Memory B cell (primary cell): Measurements from ENCODE around the gene EXOC4.

Source experiments
- ATAC-seq: fragments of 150-1000 bp; cut with Tn5 transposase; 2 replicates; pipeline ENCODE4 v1.10.0; 2021; ENCODE audit warnings: low read depth, mild to moderate bottlenecking, moderate library complexity
- DNase-seq, 2 donors: peaks; one replicate each; pipeline ENCODE4 v3.0.0; 2022; ENCODE audit warnings: low spot score in 2 of 2
- H3K27ac Mint-ChIP-seq: one replicate; pipeline ENCODE4 v1.8.0; 2022; ENCODE audit warnings: mild to moderate bottlenecking, moderate library complexity, mixed read lengths
- H3K27me3 Mint-ChIP-seq: one replicate; pipeline ENCODE4 v1.8.0; 2022; ENCODE audit warnings: mixed read lengths
- H3K36me3 Mint-ChIP-seq: one replicate; pipeline ENCODE4 v1.8.0; 2022; ENCODE audit warnings: mild to moderate bottlenecking, mixed read lengths
- H3K4me1 Mint-ChIP-seq: one replicate; pipeline ENCODE4 v1.8.0; 2022; ENCODE audit warnings: mixed read lengths
- H3K4me3 Mint-ChIP-seq: one replicate; pipeline ENCODE4 v1.8.0; 2022; ENCODE audit warnings: mild to moderate bottlenecking, moderate library complexity, mixed read lengths
- H3K9me3 Mint-ChIP-seq: one replicate; pipeline ENCODE4 v1.8.0; 2022; ENCODE audit warnings: mixed read lengths

The EXOC4 gene

DNA sequence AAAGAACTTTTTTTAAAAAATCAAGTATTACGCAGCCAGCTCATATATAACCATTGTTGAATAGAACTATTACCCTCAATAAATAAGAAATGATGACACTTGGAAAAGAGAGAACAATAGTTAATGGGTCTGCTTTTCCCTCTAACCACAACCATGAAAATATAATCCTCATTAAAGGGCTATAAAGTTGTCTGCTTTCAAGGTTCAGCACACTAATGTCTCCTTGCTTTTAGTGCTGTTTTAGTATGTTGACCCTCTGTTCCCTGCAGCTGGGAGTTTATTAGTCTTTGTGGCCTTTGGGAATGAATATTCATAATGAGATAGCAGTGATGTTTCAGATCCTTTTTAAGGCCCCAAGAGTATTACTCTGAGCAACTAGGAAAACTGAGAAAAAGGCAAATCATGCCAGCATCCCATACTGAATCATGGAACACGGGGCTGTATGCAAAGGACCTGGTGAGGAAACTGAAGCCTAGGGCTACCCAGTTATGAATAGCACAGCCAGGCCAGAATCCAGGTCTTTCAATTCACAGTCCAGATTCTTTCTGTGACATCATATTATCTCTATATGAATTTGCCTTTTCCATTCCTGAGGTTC, 542.3 kb downstream of the EXOC4 start:
- Mint-ChIP-seq H3K4me1 (no peaks in the 10 kb centered on the region), H3K4me3 (no peak overlapping the region), H3K27ac (no peak overlapping the region), H3K9me3 (no peaks in the 10 kb centered on the region), H3K27me3 (no peaks in the 10 kb centered on the region), H3K36me3 (peaks cover 12% of the 10 kb centered on the region)
- ATAC-seq = no peak
- no peak for DNase-seq

DNA sequence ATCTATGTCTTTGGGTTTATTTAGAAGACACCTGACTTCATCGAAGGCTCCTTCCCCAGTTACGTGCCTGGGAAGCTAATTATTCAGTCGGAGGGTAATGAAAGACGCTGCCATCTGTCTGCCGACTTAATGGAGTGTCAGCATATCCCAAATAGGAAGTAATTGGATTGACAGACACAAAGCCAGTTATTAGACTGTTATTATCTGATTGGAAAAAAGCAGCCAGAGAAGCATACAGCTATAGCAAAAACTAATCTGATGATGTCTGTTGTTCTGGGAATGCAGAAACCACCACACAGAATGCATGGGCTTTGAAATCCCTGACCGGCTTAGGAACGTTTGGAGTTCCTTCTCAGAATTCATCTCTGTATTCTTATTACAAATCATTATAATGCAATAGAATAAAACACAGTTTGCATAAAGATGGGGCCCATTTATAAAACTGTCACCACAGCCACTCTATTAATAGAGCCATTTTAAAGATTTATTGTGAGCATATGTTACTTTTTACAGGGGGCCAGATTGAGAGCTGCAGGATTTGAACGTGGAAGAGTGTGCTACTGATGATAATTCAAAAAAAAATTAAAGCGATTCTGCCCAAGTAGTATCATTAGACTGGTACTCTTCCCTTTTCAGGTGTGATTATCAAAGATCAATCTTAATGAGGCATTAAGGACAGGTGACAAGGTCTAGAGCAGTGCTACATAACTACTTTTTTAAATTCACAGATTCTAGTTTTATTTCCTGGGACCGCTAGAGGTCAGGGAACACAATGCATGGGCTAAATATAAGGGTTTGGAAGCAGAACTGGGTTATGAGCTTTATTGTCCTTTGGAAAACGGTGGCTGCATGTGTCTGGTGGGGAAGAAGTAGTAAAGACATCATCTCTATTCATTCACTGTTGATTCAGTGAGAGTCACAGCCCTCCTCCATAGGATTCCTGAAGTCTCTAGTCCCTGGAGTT, 544.2 kb downstream of the EXOC4 start:
- Mint-ChIP-seq H3K4me1 (no peaks in the 10 kb centered on the region), H3K36me3 (peaks cover 11% of the 10 kb centered on the region)
- DNase-seq = no peak

DNA sequence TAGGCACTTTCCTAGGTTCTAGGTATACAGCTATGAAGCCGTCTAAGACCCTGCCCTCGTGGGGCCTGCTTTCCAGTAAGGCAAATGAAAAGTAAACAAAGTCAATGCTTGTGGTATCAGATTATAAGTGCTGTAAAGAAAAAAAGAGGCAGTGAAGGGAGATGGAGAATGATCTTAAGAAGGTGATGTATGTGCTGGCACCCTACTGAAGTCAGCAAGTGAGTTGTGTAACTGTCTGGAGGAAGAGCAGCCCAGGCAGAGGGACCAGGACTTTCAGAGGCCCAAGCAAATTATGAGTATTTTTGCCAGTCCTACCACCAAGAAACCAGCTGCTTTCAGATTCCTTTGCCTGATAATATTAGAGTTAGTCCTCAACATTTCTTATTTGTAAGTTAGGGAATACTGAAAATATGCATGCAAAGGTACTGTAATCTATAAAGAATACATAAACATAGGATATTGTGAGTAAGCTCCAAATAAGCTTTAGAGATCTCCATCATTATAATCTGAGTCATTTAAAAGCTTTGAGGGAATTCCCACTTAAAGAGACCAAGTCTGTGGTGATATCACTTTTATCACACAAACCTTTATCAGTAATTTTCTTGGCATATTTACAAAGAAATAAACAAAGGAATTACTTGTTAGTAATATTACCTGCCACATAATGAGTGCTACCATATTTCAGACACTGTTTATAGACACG, 545.1 kb downstream of the EXOC4 start:
- Mint-ChIP-seq H3K27me3 (no peaks in the 10 kb centered on the region), H3K36me3 (peaks cover 11% of the 10 kb centered on the region), H3K4me3 (no peak overlapping the region), H3K27ac (no peak overlapping the region), H3K4me1 (no peaks in the 10 kb centered on the region), H3K9me3 (no peaks in the 10 kb centered on the region)
- ATAC-seq = no peak
- DNase-seq = no peak

More for the DNA sequence above, 544.2 kb downstream of the EXOC4 start:
- Mint-ChIP-seq H3K4me3 (no peak overlapping the region), H3K9me3 (no peaks in the 10 kb centered on the region), H3K27ac (no peak overlapping the region), H3K27me3 (no peaks in the 10 kb centered on the region)
- ATAC-seq = no peak

DNA sequence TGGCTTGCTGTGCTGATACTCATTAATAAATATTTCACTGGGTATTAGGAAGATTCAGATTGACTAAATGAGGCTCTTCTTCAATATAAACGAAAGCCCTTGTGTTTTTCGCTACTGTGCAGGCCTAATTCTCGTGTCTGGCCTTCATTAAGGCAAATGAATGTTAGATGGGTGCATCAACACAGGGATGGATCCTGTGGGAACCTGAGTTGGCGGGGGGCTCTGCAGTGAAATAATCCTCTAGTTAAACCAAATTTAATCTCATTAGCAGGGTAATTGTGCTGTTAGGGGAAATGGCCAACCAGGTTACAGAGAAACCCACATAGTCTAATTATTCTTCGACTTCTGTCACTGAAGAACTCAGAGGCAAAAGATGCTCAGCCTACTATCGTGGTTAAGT, 548.5 kb downstream of the EXOC4 start:
- Mint-ChIP-seq H3K9me3 (no peaks in the 10 kb centered on the region), H3K4me1 (peaks cover 2% of the 10 kb centered on the region), H3K27me3 (no peaks in the 10 kb centered on the region), H3K36me3 (peaks cover 3% of the 10 kb centered on the region), H3K4me3 (no peak overlapping the region), H3K27ac (no peak overlapping the region)
- no peak for ATAC-seq
- DNase-seq = no peak

DNA sequence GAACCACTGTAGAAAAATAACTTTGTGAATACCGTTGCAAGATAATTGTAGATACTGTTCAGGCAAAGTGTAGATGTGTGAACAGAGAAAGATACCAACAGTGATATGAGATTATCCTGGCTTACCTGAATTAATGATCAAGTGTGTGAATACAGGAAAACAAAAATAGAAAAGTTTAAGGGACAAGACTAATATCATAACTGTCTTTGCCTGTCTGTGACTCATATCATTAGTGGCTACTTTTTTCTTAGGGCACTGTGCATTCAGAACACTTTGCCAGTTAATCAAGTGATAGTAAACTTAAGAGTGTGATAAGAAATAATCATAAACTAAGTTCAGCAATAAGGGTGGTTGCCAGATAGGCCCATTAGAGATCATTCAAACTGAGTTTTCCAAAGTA, 551.2 kb downstream of the EXOC4 start:
- Mint-ChIP-seq H3K36me3 (peaks cover 3% of the 10 kb centered on the region), H3K4me1 (peaks cover 2% of the 10 kb centered on the region)

DNA sequence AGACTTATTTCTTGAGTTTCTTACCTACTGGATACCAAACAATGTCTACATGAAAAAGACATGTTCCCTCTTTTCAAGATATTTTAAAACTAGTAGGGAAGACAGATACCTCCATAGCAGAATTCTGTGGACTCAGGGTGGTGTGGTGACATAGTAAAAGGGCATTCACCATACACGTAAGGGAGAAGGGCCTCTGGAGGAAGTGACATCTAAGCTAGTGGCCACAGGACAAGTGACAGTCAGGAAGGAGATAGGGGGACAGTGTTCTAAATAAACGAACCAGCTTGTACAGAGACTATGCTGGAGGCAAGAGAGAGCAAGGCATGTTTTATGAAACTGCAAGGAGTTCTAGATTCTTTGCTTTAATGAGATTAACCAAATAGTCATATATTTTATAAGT, 552.5 kb downstream of the EXOC4 start:
- H3K27ac Mint-ChIP-seq = no peak overlapping the region
- no peaks in the 10 kb centered on the region for H3K36me3 Mint-ChIP-seq
- H3K27me3 Mint-ChIP-seq = no peaks in the 10 kb centered on the region
- H3K9me3 Mint-ChIP-seq = no peaks in the 10 kb centered on the region
- H3K4me3 Mint-ChIP-seq = no peak overlapping the region
- DNase-seq (no peak), ATAC-seq (no peak)
- H3K4me1 Mint-ChIP-seq = peaks cover 2% of the 10 kb centered on the region

More for the DNA sequence above, 551.2 kb downstream of the EXOC4 start:
- ATAC-seq (no peak), DNase-seq (no peak)
- H3K27me3 Mint-ChIP-seq = no peaks in the 10 kb centered on the region
- H3K4me3 Mint-ChIP-seq = no peak overlapping the region
- no peak overlapping the region for H3K27ac Mint-ChIP-seq
- H3K9me3 Mint-ChIP-seq = no peaks in the 10 kb centered on the region

DNA sequence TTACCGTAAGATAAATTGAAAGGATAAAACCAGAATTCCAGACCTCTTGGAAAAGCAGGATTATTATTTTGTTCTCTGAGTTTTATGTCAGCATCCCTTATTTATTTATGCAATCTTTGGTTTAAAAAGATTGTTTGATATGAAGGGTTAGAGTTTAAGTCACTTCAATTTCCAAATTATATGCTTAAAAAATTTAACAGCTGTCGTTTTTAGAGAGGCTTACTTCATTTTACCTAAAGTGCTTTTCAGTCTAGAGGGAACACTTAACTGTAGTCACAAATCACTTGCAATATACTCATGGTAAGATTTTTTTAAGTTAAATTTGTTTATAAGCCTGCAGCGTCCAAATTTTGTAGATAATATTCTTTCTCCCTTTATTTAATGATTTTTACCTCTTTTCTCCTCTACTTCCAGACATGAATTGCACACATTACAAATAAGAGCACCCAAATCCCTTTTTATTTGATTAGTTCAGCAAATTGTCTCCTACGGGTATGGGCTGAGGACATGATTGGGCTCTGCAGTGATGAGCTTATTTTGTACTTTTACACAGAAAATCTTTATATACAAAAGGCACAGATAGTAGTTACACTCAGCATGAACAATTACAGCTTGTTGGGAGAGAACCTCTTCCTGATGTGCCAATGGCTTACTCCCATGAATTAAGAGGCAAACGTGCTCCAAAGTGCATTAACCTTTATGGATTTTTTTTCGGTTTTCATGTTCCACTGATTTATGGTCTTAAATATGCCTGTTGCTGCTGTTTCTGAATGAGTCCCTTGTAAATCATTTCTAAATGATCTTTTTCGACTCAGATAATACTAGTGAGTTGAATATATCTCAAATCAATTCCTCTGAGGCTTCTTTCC, 555.0 kb downstream of the EXOC4 start:
- ATAC-seq (no peak), DNase-seq (no peak)
- H3K4me3 Mint-ChIP-seq = no peak overlapping the region
- H3K27ac Mint-ChIP-seq = no peak overlapping the region
- H3K9me3 Mint-ChIP-seq = no peaks in the 10 kb centered on the region
- H3K4me1 Mint-ChIP-seq = peaks cover 2% of the 10 kb centered on the region
- H3K36me3 Mint-ChIP-seq = no peaks in the 10 kb centered on the region
- H3K27me3 Mint-ChIP-seq = no peaks in the 10 kb centered on the region

DNA sequence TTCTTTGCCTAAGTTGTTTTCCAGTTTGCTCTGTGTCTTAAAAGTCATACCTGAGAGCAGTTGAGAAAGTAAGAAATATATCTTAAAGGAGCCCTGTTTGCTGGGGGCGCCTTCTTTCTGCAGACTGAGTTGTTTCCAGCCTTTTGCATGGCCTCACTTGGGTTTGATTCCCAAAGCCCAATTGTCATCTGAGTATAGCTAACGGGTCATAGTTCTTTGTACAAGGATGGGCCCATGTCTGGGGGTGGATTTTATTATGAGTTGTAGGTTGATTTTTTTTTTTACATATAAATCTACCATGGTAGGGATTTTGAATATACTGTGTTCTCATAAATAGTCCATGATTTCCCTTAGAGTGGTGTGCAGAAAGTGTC, 555.6 kb downstream of the EXOC4 start:
- H3K27me3 Mint-ChIP-seq = no peaks in the 10 kb centered on the region
- no peaks in the 10 kb centered on the region for H3K36me3 Mint-ChIP-seq
- H3K4me3 Mint-ChIP-seq = no peak overlapping the region
- peaks cover 2% of the 10 kb centered on the region for H3K4me1 Mint-ChIP-seq
- no peak for ATAC-seq
- H3K9me3 Mint-ChIP-seq = no peaks in the 10 kb centered on the region
- no peak for DNase-seq
- H3K27ac Mint-ChIP-seq = no peak overlapping the region

DNA sequence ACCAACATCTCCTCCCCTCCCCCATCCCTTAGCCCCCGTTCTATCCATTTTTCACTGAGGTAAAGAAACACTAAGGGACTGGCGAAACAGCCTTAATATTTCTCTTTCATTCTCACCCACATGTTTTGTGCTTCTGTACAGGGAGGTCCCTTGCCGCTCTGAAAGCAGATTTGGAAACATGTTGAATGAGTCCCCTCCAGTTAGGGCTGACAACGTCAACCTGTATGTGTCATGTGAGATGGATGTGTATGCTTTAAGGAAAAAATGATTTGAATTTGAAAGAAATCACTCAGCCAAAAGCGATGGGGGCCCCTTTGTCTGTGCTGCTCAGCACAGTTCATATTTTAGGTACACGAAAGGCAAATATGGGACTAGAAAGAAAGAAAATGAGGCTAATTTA, 560.0 kb downstream of the EXOC4 start:
- no peak overlapping the region for H3K27ac Mint-ChIP-seq
- DNase-seq = no peak
- H3K36me3 Mint-ChIP-seq = peaks cover 6% of the 10 kb centered on the region
- no peak for ATAC-seq
- H3K9me3 Mint-ChIP-seq = no peaks in the 10 kb centered on the region
- no peaks in the 10 kb centered on the region for H3K4me1 Mint-ChIP-seq
- no peak overlapping the region for H3K4me3 Mint-ChIP-seq
- H3K27me3 Mint-ChIP-seq = no peaks in the 10 kb centered on the region

DNA sequence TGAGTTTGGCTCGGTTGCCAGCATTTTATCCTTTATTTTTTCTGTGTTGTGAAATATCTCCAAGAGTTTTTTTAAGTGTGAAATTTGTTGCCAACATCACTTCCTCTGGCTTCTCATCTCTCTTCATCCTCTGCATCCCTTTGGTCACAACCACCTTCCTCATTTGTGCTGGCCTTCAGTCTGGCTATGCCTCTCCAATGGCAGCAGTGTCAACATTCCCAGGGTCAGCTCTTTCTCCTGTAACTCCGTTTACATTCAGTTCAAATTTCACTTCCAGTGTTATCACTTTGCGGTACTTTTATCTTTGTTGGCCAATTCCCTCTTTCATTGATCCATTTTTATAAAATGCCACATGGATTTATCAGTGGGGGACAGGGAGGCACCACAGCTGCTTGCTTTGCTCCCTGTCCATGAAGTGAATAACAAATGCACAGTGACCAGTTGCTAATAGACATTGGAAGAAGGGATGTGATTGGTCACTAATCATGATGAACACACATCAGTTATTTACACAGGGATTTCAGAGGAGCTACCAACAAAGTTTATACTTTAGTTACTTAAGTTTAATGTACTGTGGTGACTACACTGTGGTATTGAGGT, 562.8 kb downstream of the EXOC4 start:
- no peak overlapping the region for H3K27ac Mint-ChIP-seq
- no peak overlapping the region for H3K4me3 Mint-ChIP-seq
- no peaks in the 10 kb centered on the region for H3K4me1 Mint-ChIP-seq

DNA sequence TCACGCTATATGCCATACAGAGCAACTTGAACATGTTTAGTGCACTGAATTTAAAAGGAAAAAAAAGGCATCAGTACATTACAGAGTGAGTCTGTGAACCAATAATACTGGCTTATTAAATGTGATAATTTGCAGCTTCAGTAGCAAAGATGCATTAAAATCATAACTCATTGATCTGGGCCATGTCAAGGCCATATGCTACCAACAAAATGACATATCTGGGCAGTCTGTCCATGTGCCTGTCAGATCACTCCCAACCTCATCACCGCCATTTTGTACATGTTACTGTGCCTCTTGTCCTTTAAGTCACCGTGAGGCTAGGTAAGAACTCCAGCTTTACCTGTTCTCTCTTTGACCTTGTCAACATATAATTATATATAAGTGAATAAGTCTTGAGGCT, 566.8 kb downstream of the EXOC4 start:
- no peaks in the 10 kb centered on the region for H3K9me3 Mint-ChIP-seq
- no peaks in the 10 kb centered on the region for H3K4me1 Mint-ChIP-seq
- DNase-seq = no peak
- no peak overlapping the region for H3K27ac Mint-ChIP-seq
- H3K36me3 Mint-ChIP-seq = peaks cover 33% of the 10 kb centered on the region
- H3K4me3 Mint-ChIP-seq = no peak overlapping the region
- H3K27me3 Mint-ChIP-seq = no peaks in the 10 kb centered on the region
- no peak for ATAC-seq

More for the DNA sequence above, 562.8 kb downstream of the EXOC4 start:
- no peaks in the 10 kb centered on the region for H3K27me3 Mint-ChIP-seq
- H3K9me3 Mint-ChIP-seq = no peaks in the 10 kb centered on the region
- peaks cover 23% of the 10 kb centered on the region for H3K36me3 Mint-ChIP-seq
- DNase-seq (no peak), ATAC-seq (no peak)

DNA sequence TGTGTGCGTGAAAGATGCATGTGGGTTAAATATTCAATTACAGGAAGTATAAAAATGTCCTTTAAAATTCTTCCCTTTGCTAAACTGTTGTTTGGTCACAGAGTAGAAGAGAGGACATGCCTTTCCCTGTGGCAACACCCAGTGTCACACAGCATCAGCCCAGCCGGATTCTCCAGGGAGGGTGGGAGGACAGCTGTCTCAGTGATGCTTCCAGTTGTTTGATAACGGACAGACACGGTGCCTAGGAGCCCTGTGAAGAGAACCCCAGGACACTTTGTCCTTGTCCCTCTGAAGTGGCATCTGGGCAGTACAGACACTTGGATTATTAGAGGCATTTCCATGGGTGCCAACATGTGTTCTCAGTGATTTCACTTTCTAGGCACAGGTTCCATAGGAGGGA, 567.7 kb downstream of the EXOC4 start:
- ATAC-seq (no peak), DNase-seq (no peak)
- Mint-ChIP-seq H3K27ac (no peak overlapping the region), H3K27me3 (no peaks in the 10 kb centered on the region), H3K9me3 (no peaks in the 10 kb centered on the region), H3K36me3 (peaks cover 36% of the 10 kb centered on the region), H3K4me3 (no peak overlapping the region), H3K4me1 (no peaks in the 10 kb centered on the region)

DNA sequence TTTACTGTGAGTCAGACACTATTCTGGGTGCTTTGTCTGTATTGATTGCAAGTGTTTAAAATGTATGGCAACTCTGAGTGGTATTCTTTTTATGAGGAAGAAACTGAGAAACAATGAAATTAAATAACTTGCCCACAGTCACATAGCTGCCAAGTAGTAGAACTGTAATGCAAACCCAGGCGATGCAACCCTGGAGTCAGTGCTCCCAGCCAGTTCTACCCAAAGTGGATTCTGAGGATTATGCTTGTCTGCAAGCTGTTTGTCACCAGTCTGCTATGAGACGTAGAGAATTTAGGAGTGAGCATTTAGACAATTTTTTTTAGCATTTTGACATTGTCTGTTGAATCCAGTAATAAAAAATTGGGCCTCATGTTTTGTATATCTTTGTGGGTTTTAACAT, 568.3 kb downstream of the EXOC4 start:
- Mint-ChIP-seq H3K27ac (no peak overlapping the region), H3K27me3 (no peaks in the 10 kb centered on the region), H3K9me3 (no peaks in the 10 kb centered on the region), H3K36me3 (peaks cover 36% of the 10 kb centered on the region), H3K4me3 (no peak overlapping the region), H3K4me1 (no peaks in the 10 kb centered on the region)
- ATAC-seq (no peak), DNase-seq (no peak)
